Choroid plexus epithelial cell (primary cell): ENCODE results near the gene ZNF554.
A peak's percentile ranks its signal among the peaks of the same experiment; 100 is the strongest.

Source experiments
- DNase-seq: peaks from one replicate; pipeline ENCODE4 v3.0.0-alpha.2; 2010; ENCODE audit warnings: low read depth
- H3K4me3 ChIP-seq: 2 replicates; pipeline ENCODE4 v1.5.1; 2011; ENCODE audit warnings: low read depth, mild to moderate bottlenecking, control low read depth, low read length, moderate library complexity
- TF ChIP-seq, protein P1 (sequence below): conservative IDR thresholded peaks from 2 replicates; pipeline ENCODE4 v1.5.1; 2011; ENCODE audit warnings: low read depth, mild to moderate bottlenecking, control low read depth, inconsistent platforms, low read length, moderate library complexity

Gene ZNF554

DNA sequence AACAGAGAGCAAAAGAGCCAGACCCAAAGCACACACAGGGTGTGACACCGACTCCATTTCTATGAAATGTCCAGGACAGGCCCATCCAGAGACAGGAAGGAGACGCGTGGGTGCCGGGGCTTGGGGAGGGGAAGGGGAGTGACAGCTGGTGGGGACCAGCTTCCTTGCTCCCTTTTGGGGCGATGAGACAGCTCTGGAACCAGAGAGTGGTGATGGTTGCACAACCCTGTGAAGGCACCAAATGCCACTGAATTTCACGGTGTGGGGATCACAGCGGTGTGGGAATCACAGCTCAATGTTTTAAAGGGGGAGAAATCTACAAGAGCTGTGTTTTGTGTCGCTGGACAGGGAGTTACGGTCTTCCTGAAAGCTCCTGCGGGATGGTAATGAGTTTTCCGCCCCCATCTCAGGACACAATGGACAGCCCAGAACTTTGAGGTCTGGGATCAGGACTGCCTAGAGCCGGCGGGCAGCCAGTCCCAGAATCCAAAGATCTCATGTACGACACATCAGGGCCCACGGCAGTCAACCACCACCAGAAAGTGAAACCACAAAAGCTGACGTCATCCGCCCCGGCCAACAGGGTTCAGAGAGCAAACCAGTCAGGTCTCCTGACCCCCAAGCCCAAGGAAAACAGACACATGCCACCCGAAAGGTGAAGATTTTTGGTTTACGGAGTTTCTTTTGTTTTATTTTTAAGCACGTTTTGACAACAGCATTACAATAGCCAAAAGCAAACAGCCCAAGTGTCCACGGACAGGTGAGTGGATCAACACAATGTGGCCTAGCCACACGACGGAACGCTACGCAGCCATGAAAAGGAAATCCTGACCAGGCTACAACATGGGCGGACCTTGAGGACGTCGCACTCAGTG lies 43.9 kb upstream of the ZNF554 start:
- no peak overlapping the region for H3K4me3 ChIP-seq
- DNase-seq: peak; percentile 63
- TF ChIP-seq, protein P1, sequence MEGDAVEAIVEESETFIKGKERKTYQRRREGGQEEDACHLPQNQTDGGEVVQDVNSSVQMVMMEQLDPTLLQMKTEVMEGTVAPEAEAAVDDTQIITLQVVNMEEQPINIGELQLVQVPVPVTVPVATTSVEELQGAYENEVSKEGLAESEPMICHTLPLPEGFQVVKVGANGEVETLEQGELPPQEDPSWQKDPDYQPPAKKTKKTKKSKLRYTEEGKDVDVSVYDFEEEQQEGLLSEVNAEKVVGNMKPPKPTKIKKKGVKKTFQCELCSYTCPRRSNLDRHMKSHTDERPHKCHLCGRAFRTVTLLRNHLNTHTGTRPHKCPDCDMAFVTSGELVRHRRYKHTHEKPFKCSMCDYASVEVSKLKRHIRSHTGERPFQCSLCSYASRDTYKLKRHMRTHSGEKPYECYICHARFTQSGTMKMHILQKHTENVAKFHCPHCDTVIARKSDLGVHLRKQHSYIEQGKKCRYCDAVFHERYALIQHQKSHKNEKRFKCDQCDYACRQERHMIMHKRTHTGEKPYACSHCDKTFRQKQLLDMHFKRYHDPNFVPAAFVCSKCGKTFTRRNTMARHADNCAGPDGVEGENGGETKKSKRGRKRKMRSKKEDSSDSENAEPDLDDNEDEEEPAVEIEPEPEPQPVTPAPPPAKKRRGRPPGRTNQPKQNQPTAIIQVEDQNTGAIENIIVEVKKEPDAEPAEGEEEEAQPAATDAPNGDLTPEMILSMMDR: no peak

DNA sequence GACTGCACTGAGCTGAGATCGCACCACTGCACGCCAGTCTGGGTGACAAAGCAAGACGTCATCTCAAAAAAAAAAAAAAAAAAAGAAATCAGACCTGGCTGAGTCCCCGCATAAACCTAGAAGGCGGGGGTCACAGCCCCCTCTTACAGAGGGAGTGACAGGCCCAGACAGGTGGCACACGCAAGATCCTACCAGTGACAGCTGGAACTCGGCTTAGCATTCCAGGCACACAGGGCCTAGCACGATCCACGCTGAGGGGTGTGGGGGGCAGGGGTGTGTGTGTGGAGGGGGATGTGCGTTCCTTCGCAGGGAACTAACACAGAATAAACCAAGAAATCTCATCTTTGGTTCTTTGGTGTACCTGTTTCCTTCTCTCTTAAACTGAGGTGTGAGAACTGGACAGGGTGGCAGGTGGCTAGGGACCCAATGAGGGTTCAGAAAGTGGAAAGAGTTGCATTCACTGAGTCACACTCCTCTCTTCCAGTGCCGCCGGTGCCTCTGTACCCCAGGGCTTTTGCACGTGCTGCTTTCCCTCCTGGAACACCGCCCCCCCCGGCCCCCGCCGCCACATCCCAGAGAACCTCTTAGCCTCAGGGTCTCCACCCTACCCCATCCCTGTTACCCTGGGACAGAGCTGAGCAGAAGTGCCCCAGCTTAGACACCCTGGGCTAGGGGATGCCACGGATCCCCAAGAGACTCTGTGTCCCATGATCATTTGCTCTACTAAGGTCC lies 41.5 kb upstream of the ZNF554 start:
- no peak overlapping the region for H3K4me3 ChIP-seq
- DNase-seq: no peak
- TF ChIP-seq, protein P1: no peak

DNA sequence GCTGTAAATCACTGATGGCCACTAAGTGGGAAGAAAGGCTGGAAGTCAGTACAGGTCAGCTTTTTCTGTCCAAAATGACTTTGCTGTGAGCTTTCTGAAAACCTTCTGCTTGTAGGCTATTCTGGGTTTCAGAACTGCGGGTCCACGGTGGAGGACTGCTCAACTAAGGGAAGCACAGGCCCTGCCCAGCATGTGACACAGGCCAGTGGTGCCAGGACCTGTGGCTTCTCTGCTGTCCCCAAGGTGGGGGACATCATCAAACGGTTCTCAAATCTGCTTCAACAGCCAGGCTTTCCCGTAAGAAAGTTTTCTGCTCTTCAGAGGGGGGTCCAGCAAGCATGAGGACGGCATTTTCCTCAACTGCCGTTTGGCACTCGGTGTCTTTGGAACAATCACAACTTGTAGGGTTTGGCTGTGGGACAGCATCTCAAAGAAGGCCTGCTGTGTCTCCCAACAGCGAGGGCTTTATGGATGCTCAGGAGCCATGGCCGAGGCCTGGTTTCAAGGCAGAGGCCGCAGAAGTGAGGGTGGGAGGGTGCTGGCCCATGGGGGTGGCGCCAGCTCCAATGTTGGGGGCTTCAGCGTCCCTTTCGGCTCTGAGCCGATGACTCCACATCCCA lies 40.4 kb upstream of the ZNF554 start:
- TF ChIP-seq, protein P1: no peak
- DNase-seq: no peak
- H3K4me3 ChIP-seq: no peak overlapping the region

DNA sequence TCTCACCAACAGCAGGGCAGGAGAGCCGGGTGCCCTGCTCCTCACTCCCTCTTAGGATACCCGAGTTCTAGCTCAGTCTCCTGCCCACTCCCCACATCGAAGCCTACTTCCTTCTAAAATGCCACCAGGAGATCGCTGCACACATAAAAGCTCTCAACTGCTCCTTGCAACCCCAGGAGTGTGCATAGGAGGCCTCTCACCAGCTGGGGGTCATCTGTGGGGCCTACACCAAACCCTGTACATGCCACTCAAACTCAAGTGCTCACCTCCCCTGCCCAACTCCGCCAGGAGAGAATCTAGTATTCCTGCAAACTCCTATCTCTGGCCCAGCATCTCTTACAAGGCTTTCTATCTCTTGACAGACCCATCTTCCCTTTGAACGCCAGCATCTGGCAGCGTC lies 39.4 kb upstream of the ZNF554 start:
- no peak overlapping the region for H3K4me3 ChIP-seq
- no peak for DNase-seq
- TF ChIP-seq, protein P1: no peak

DNA sequence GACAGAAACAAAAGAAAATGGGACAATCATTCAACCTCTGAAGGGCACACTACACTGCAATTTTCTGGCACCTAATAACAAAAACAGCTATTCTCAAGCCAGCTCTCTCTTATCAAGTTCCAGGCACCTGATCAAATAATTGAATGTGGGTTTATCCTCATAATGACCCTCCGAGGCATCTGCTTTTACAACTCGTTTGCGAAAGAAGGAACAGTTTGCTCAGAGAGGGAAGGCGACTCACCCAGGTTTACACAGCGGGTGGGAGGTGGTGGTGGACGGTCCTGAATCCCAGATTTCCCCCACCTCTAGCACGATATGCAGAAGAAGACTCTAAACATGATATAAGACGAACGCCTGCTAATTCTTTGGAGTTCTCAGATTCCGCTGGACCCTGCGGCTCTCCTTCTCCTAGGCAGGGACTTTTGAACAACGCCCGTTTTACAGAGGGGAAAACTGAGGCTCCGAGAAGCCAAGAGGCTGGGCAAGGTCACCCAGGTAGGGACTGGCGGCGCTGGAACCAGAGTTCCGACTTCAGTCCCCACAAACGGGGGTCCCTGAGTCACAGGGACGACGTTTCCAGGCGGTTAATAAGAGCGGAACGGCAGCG lies 37.2 kb upstream of the ZNF554 start:
- DNase-seq: peak; percentile 13
- TF ChIP-seq, protein P1: no peak
- peak overlapping the region; percentile 100 for H3K4me3 ChIP-seq

DNA sequence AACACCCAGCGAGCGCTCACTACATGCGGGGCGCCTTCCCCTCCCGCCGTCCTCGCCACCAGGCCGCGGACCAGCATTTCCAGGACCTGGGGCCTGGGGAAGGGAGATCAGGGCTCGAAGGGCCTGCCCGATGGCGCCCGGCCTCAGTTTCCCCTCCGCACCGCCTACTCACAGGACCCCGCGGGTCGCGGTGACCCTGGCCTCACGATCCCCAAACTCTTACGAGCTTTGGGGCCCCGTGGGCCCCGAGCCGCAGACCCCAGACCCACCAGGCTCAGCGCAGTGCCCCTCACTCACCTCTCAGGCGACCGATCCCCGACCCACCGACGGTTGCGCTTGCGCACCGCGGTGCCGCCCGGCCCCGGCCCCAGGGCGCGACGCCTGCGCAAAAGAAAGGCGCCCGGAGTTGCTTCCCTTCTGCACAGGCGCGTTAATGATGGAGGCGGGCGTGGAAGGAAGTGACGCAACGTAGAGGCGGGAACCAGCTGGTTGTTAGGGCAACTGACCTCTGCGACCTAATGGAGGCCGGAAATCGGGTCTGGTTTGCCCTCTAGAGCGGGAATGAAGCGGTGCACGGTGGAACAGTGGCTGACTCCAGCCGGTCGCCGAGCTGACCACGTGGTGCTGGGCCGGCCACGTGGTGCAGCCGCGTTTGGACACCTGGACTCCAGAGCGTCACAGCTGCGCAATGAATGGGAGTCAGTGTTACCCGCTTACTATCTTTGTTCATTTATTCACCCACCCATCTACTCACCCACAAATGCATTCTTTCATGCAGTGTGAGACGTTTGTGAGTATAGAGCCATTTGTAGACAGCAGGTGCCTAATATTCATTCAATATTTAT lies 36.5 kb upstream of the ZNF554 start, which contains the start of gene SGTA:
TSS of gene SGTA (minus strand) at position 338 of the 845 bp plus-strand sequence. CDS start 14,205 bp downstream, outside the sequence.
- peak within 1 kb of the TSS; percentile 100 for H3K4me3 ChIP-seq
- DNase-seq: peak; percentile 100
- TF ChIP-seq, protein P1: peak; percentile 53
